Panc1 (cell line): ENCODE data around the gene SYT9. TPM values are rescaled to one million over a fixed set of nuclear protein-coding genes. Genes with fewer than 3 reads are reported as not detected.

Source experiments
- ATAC-seq: fragments of 200-7000 bp; cut with Tn5 transposase; 2 replicates; pipeline ENCODE4 v1.9.1; 2020; ENCODE audit warnings: mild to moderate bottlenecking, moderate library complexity
- BruUV-seq: library from RNA; stranded (reverse); fragments of 400-500 nt; replicated peaks from 2 replicates; lab custom pipeline; 2021; lab: Mats Ljungman, UMichigan
- CTCF ChIA-PET: fragments of 300-600 bp; sonication (Branson Sonifier 250); formaldehyde crosslinking; loops from one replicate; lab custom pipeline; 2022; ENCODE audit warnings: antibody characterized with exemption; lab: Charles Lee
- POLR2A ChIA-PET: fragments of 300-600 bp; sonication (Branson Sonifier 250); formaldehyde crosslinking; loops from one replicate; lab custom pipeline; 2022; ENCODE audit warnings: antibody characterized with exemption; lab: Charles Lee
- DNase-seq: peaks from one replicate; pipeline ENCODE4 v3.0.0-alpha.2; 2010; ENCODE audit warnings: low read depth, low spot score
- H3K27ac ChIP-seq: 2 replicates; pipeline ENCODE4 v1.5.1; 2011; ENCODE audit warnings: mild to moderate bottlenecking, low read length, inconsistent platforms
- H3K27me3 ChIP-seq: fragments of 200-500 bp; sonication (Bioruptor generic); 2 replicates; pipeline ENCODE4 v1.6.0; 2014; ENCODE audit warnings: low read length, inconsistent platforms; ENCODE audit not compliant: control insufficient read depth, insufficient read depth
- H3K36me3 ChIP-seq: fragments of 200-500 bp; sonication (Bioruptor generic); 2 replicates; pipeline ENCODE4 v1.5.1; 2014; ENCODE audit warnings: inconsistent platforms, mild to moderate bottlenecking, low read length, moderate library complexity; ENCODE audit not compliant: control insufficient read depth, insufficient read depth
- H3K4me1 ChIP-seq: 2 replicates; pipeline ENCODE4 v1.5.1; 2011; ENCODE audit warnings: inconsistent platforms, mild to moderate bottlenecking, low read length, moderate library complexity; ENCODE audit not compliant: control insufficient read depth, insufficient read depth
- H3K4me3 ChIP-seq, 2 experiments: 2 replicates each; pipeline ENCODE4 v1.5.1; 2011 to 2012; ENCODE audit warnings: low read depth in 2 of 2, low read length in 2 of 2, mild to moderate bottlenecking in 2 of 2, inconsistent platforms in 1 of 2, moderate library complexity in 1 of 2
- H3K9me3 ChIP-seq: fragments of 200-500 bp; sonication (Bioruptor generic); 2 replicates; pipeline ENCODE4 v1.5.1; 2014; ENCODE audit warnings: low read depth, mild to moderate bottlenecking, inconsistent platforms, low read length, moderate library complexity; ENCODE audit not compliant: control insufficient read depth, insufficient read depth
- CTCF ChIP-seq: fragments of 450-650 bp; IDR thresholded peaks from 2 replicates; pipeline ENCODE4 v1.5.1; 2017; ENCODE audit warnings: mild to moderate bottlenecking
- POLR2AphosphoS5 ChIP-seq: IDR thresholded peaks from 2 replicates; pipeline ENCODE4 v1.6.1; 2012; ENCODE audit warnings: mild to moderate bottlenecking, low read depth, low read length, moderate library complexity
- REST ChIP-seq, 2 experiments: IDR thresholded peaks; 2 replicates each; pipeline ENCODE4 v1.6.1; 2011 to 2012; ENCODE audit warnings: low read depth in 2 of 2, control low read depth in 1 of 2, low read length in 1 of 2, mild to moderate bottlenecking in 1 of 2, moderate library complexity in 1 of 2; ENCODE audit not compliant: insufficient read depth in 1 of 2
- SIN3A ChIP-seq: IDR thresholded peaks from 2 replicates; pipeline ENCODE4 v1.6.1; 2012; ENCODE audit warnings: low read depth, mild to moderate bottlenecking, low read length, moderate library complexity, borderline replicate concordance; ENCODE audit not compliant: insufficient read depth
- TCF7L2 ChIP-seq: IDR thresholded peaks from 2 replicates; pipeline ENCODE4 v1.6.1; 2011; ENCODE audit warnings: mild to moderate bottlenecking, low read depth, low read length, inconsistent platforms
- in situ Hi-C: cut with HindIII; loops from 2 replicates; pipeline ENCODE4 v1.10.0; 2016; ENCODE audit warnings: low sequenced_read_pairs, low pct_unique_long_range_greater_than_20kb
- intact Hi-C: fragments of 100-400 bp; cut with micrococcal nuclease; formaldehyde crosslinking; loops from one replicate; pipeline ENCODE4 v1.10.0; 2022; ENCODE audit not compliant: unreplicated experiment
- total RNA-seq: library from RNA; stranded (reverse); gene quantifications from one replicate; pipeline ENCODE4 v1.2.1, GENCODE V29; 2021; ENCODE audit not compliant: unreplicated experiment

The SYT9 gene
- total RNA-seq, 1 experiment from 2014 or later = 3.7 TPM

- H3K4me3 ChIP-seq = no peak overlapping the region
- intact Hi-C loops = no loop called here
- CTCF ChIA-PET = no interaction called here
These were observed 46.9 kb upstream of the SYT9 start for GRCh38 chr11:7204778-7205177.

GRCh38 chr11:7208391-7208790 is 43.3 kb upstream of the SYT9 start:
- TF ChIP-seq REST (IDR thresholded peaks at IDR 0.05; ENCODE audit: insufficient read depth in 1 of 2, low read depth in 2 of 2, low read length in 1 of 2) = no peak
- no peak for TF ChIP-seq TCF7L2
- no peak for TF ChIP-seq POLR2AphosphoS5
- TF ChIP-seq SIN3A = no peak
- TF ChIP-seq CTCF = no peak

More at GRCh38 chr11:7204778-7205177, 46.9 kb upstream of the SYT9 start:
- no peaks in the 10 kb centered on the region for H3K9me3 ChIP-seq
- no peaks in the 10 kb centered on the region for H3K4me1 ChIP-seq
- no peaks in the 10 kb centered on the region for H3K27me3 ChIP-seq
- in situ Hi-C loops = no loop called here
- no peaks in the 10 kb centered on the region for H3K36me3 ChIP-seq
- ATAC-seq = no peak
- no peak for TF ChIP-seq POLR2AphosphoS5
- no peak for TF ChIP-seq SIN3A
- no peak for TF ChIP-seq REST (IDR thresholded peaks at IDR 0.05; ENCODE audit: insufficient read depth in 1 of 2, low read depth in 2 of 2, low read length in 1 of 2)
- TF ChIP-seq TCF7L2 = no peak
- no peak for TF ChIP-seq CTCF
- H3K27ac ChIP-seq = no peak overlapping the region
- no peak for DNase-seq
- POLR2A ChIA-PET = no interaction called here
- BruUV-seq = no TSS peak

More at GRCh38 chr11:7208391-7208790, 43.3 kb upstream of the SYT9 start:
- H3K36me3 ChIP-seq = no peaks in the 10 kb centered on the region
- no TSS peak for BruUV-seq
- DNase-seq (no peak), ATAC-seq (no peak)
- POLR2A ChIA-PET = no interaction called here
- intact Hi-C loops = no loop called here
- in situ Hi-C loops = no loop called here
- H3K9me3 ChIP-seq = no peaks in the 10 kb centered on the region
- H3K4me3 ChIP-seq = no peak overlapping the region
- no peaks in the 10 kb centered on the region for H3K4me1 ChIP-seq
- no peak overlapping the region for H3K27ac ChIP-seq
- no peaks in the 10 kb centered on the region for H3K27me3 ChIP-seq
- CTCF ChIA-PET = no interaction called here
